Posterior cingulate gyrus (tissue), 11 donors: ENCODE data around the gene KCNH2.

Source experiments
- DNase-seq, 10 donors: peaks; one replicate each; pipeline versions ENCODE4 v3.0.0 to v3.0.0-alpha.2; 2020 to 2021; ENCODE audit warnings: mixed read lengths in 3 of 10
- intact Hi-C: fragments of 100-400 bp; cut with DNase I; formaldehyde crosslinking; loops from one replicate; pipeline ENCODE4 v1.15.1; 2023

KCNH2 gene

GRCh38 chr7:150962553-150963399, 15.3 kb downstream of the KCNH2 start:
- intact Hi-C loops, result loop anchor here (1.0 kb wide), 1 partner anchor 26 kb away; no protein-coding TSS in a partner anchor
- peak in 9 of 10 donors; percentile 59 to 96 (median 73) for DNase-seq

GRCh38 chr7:150962290-150962552, 15.9 kb downstream of the KCNH2 start:
- DNase-seq, result peak in 1 of 10 donors; percentile 57
- intact Hi-C loops, result no loop called here

- intact Hi-C loops, result no loop called here
Observed at GRCh38 chr7:150961510-150962289, 16.4 kb downstream of the KCNH2 start.

GRCh38 chr7:150959739-150960734, 18.1 kb downstream of the KCNH2 start:
- no peak for DNase-seq

More at GRCh38 chr7:150961510-150962289, 16.4 kb downstream of the KCNH2 start:
- peak in 1 of 10 donors; percentile 68 for DNase-seq

GRCh38 chr7:150959081-150959480, 19.0 kb downstream of the KCNH2 start:
- no peak for DNase-seq
- intact Hi-C loops, result loop anchor here (10.0 kb wide), 1 partner anchor 54 kb away; no protein-coding TSS in a partner anchor

More at GRCh38 chr7:150959739-150960734, 18.1 kb downstream of the KCNH2 start:
- intact Hi-C loops, result loop anchor here (10.0 kb wide), 1 partner anchor 55 kb away; no protein-coding TSS in a partner anchor

GRCh38 chr7:150958597-150958996, 19.5 kb downstream of the KCNH2 start:
- no peak for DNase-seq
- intact Hi-C loops, result loop anchor here (10.0 kb wide), 1 partner anchor 54 kb away; no protein-coding TSS in a partner anchor

- intact Hi-C loops, result loop anchor here (10.0 kb wide), 1 partner anchor 53 kb away; no protein-coding TSS in a partner anchor
- no peak for DNase-seq
Observed at GRCh38 chr7:150958062-150958552, 20.0 kb downstream of the KCNH2 start.

GRCh38 chr7:150957133-150958020, 20.7 kb downstream of the KCNH2 start:
- DNase-seq, result no peak
- intact Hi-C loops, result loop anchor here (10.0 kb wide), 1 partner anchor 53 kb away; no protein-coding TSS in a partner anchor

- DNase-seq, result no peak
- intact Hi-C loops, result loop anchor here (10.0 kb wide), 1 partner anchor 52 kb away; no protein-coding TSS in a partner anchor
Observed at GRCh38 chr7:150956395-150957132, 21.6 kb downstream of the KCNH2 start.

GRCh38 chr7:150955519-150956394, 22.4 kb downstream of the KCNH2 start:
- intact Hi-C loops, result loop anchor here (10.0 kb wide), 1 partner anchor 51 kb away; no protein-coding TSS in a partner anchor
- peak in 2 of 10 donors; percentile 49 to 83 for DNase-seq

GRCh38 chr7:150954986-150955518, 23.1 kb downstream of the KCNH2 start:
- intact Hi-C loops, result loop anchor here (10.0 kb wide), 1 partner anchor 50 kb away; no protein-coding TSS in a partner anchor
- DNase-seq, result no peak

GRCh38 chr7:150954201-150954985, 23.7 kb downstream of the KCNH2 start:
- intact Hi-C loops, result loop anchor here (10.0 kb wide), 1 partner anchor 50 kb away; no protein-coding TSS in a partner anchor
- DNase-seq, result peak in 3 of 10 donors; percentile 32 to 65 (median 63)

GRCh38 chr7:150953061-150953997, 24.8 kb downstream of the KCNH2 start:
- intact Hi-C loops, result loop anchor here (10.0 kb wide), 1 partner anchor 49 kb away; no protein-coding TSS in a partner anchor
- DNase-seq, result peak in 4 of 10 donors; percentile 26 to 81 (median 69)

GRCh38 chr7:150952331-150953050, 25.6 kb downstream of the KCNH2 start:
- intact Hi-C loops, result loop anchor here (10.0 kb wide), 1 partner anchor 48 kb away; no protein-coding TSS in a partner anchor
- DNase-seq, result peak in 4 of 10 donors; percentile 24 to 83 (median 52)
